HCT116 (cell line): ENCODE results near the gene MGA. TPM values are rescaled to one million over a fixed set of nuclear protein-coding genes. Genes with fewer than 3 reads are reported as not detected.

ENCODE experiments used
- ATAC-seq: fragments of 200-7000 bp; cut with Tn5 transposase; 2 replicates; pipeline ENCODE4 v1.9.1; 2020; ENCODE audit warnings: mild to moderate bottlenecking, moderate library complexity
- BruUV-seq: library from RNA; stranded (reverse); fragments of 400-500 nt; replicated peaks from 2 replicates; lab custom pipeline; 2021; lab: Mats Ljungman, UMichigan
- CTCF ChIA-PET: fragments of 300-600 bp; sonication (Branson Sonifier 250); formaldehyde crosslinking; loops from one replicate; lab custom pipeline; 2021; ENCODE audit warnings: antibody characterized with exemption; lab: Charles Lee
- POLR2A ChIA-PET: fragments of 300-600, 350-600 bp; sonication (Branson Sonifier 250); formaldehyde crosslinking; loops from one replicate; lab custom pipeline; 2021; ENCODE audit warnings: antibody characterized with exemption; lab: Charles Lee
- RAD21 ChIA-PET, 2 experiments: fragments of 300-600 bp; sonication (Branson Sonifier 250); formaldehyde crosslinking; loops; one replicate each; lab custom pipeline; 2023; ENCODE audit warnings: low total read pairs in 2 of 2; ENCODE audit not compliant: uncharacterized antibody in 2 of 2, unreplicated experiment in 2 of 2, low non-redundant PET in 1 of 2; lab: Charles Lee
- DNase-seq: peaks from one replicate; pipeline ENCODE4 v3.0.0-alpha.2; 2010; ENCODE audit warnings: low read depth, low spot score
- H2AFZ ChIP-seq: fragments of 200-600 bp; shearing (Covaris generic), sonication (generic); 2 replicates; pipeline ENCODE4 v1.6.1; 2017; ENCODE audit warnings: low read depth, mixed run types, mixed read lengths, antibody characterized with exemption, low read length; ENCODE audit not compliant: poor library complexity, severe bottlenecking
- H3K27ac ChIP-seq: 2 replicates; pipeline ENCODE4 v1.5.1; 2012; ENCODE audit warnings: low read depth, low read length
- H3K27me3 ChIP-seq: fragments of 200-600 bp; sonication (generic); 2 replicates; pipeline ENCODE4 v1.6.1; 2016; ENCODE audit warnings: mixed run types, low read length, mixed read lengths; ENCODE audit not compliant: insufficient read depth
- H3K36me3 ChIP-seq, 2 experiments: fragments of 200-500 bp in 1 of 2; fragments of 200-600 bp in 1 of 2; sonication (Bioruptor generic) in 1 of 2; sonication (generic) in 1 of 2; 2 replicates each; pipeline versions ENCODE4 v1.5.1 to v1.6.1; 2014 to 2016; ENCODE audit warnings: low read length in 2 of 2, inconsistent platforms in 1 of 2, mixed read lengths in 1 of 2, mixed run types in 1 of 2; ENCODE audit not compliant: insufficient read depth in 2 of 2, control insufficient read depth in 1 of 2
- H3K4me1 ChIP-seq, 2 experiments: fragments of 200-600 bp in 1 of 2; sonication (generic) in 1 of 2; 2 replicates each; pipeline versions ENCODE4 v1.5.1 to v1.6.1; 2012 to 2017; ENCODE audit warnings: low read length in 2 of 2, inconsistent platforms in 1 of 2, mild to moderate bottlenecking in 1 of 2, mixed read lengths in 1 of 2, mixed run types in 1 of 2, moderate library complexity in 1 of 2; ENCODE audit not compliant: insufficient read depth in 2 of 2, control insufficient read depth in 1 of 2
- H3K4me2 ChIP-seq: fragments of 200-600 bp; sonication (generic); 2 replicates; pipeline ENCODE4 v1.6.1; 2017; ENCODE audit warnings: mixed run types, low read length, mixed read lengths
- H3K4me3 ChIP-seq, 2 experiments: fragments of 200-600 bp in 1 of 2; sonication (generic) in 1 of 2; replicated peaks in 1 of 2; 2 replicates each; pipeline ENCODE4 v1.5.1; 2011 to 2016; ENCODE audit warnings: low read length in 2 of 2, control low read depth in 1 of 2, low read depth in 1 of 2, mild to moderate bottlenecking in 1 of 2, mixed read lengths in 1 of 2, mixed run types in 1 of 2
- H3K79me2 ChIP-seq: fragments of 200-600 bp; sonication (generic); 2 replicates; pipeline ENCODE4 v1.6.1; 2017; ENCODE audit warnings: mild to moderate bottlenecking, mixed run types, low read length, moderate library complexity, mixed read lengths; ENCODE audit not compliant: insufficient read depth
- H3K9ac ChIP-seq: fragments of 200-600 bp; sonication (generic); 2 replicates; pipeline ENCODE4 v1.6.1; 2016; ENCODE audit warnings: low read length, mixed read lengths
- H3K9me2 ChIP-seq: fragments of 200-600 bp; sonication (generic), shearing (Covaris generic); 2 replicates; pipeline ENCODE4 v1.6.1; 2017; ENCODE audit warnings: mixed run types, mild to moderate bottlenecking, moderate library complexity; ENCODE audit not compliant: insufficient read depth
- H3K9me3 ChIP-seq, 2 experiments: fragments of 200-500 bp in 1 of 2; fragments of 200-600 bp in 1 of 2; sonication (Bioruptor generic) in 1 of 2; sonication (generic) in 1 of 2; 2 replicates each; pipeline ENCODE4 v1.6.1; 2014 to 2017; ENCODE audit warnings: low read length in 2 of 2, mixed read lengths in 2 of 2, inconsistent platforms in 1 of 2, low read depth in 1 of 2, mild to moderate bottlenecking in 1 of 2, mixed run types in 1 of 2, moderate library complexity in 1 of 2; ENCODE audit not compliant: control insufficient read depth in 1 of 2, insufficient read depth in 1 of 2
- H4K20me1 ChIP-seq: fragments of 200-600 bp; sonication (generic), shearing (Covaris generic); 2 replicates; pipeline ENCODE4 v1.6.1; 2017; ENCODE audit warnings: mixed run types, mild to moderate bottlenecking, moderate library complexity; ENCODE audit not compliant: insufficient read depth
- CEBPB ChIP-seq: IDR thresholded peaks from 2 replicates; pipeline ENCODE4 v1.6.1; 2012; ENCODE audit warnings: low read depth
- EGR1 ChIP-seq: IDR thresholded peaks from 2 replicates; pipeline ENCODE4 v1.6.1; 2012; ENCODE audit warnings: low read depth
- EZH2 ChIP-seq: fragments of 200-600 bp; sonication (generic); IDR thresholded peaks from 2 replicates; pipeline ENCODE4 v1.6.1; 2017; ENCODE audit warnings: antibody characterized with exemption, mixed run types
- EZH2phosphoT487 ChIP-seq: fragments of 200-600 bp; IDR thresholded peaks from 2 replicates; pipeline ENCODE4 v1.6.1; 2018; ENCODE audit warnings: antibody characterized with exemption, borderline replicate concordance
- FOSL1 ChIP-seq: IDR thresholded peaks from 2 replicates; pipeline ENCODE4 v1.6.1; 2012; ENCODE audit warnings: low read depth
- JUND ChIP-seq: IDR thresholded peaks from 2 replicates; pipeline ENCODE4 v1.6.1; 2012
- RAD21 ChIP-seq: IDR thresholded peaks from 2 replicates; pipeline ENCODE4 v1.6.1; 2012; ENCODE audit warnings: low read depth, mild to moderate bottlenecking
- REST ChIP-seq: IDR thresholded peaks from 2 replicates; pipeline ENCODE4 v1.6.1; 2012; ENCODE audit warnings: low read depth
- SIN3A ChIP-seq: IDR thresholded peaks from 2 replicates; pipeline ENCODE4 v1.6.1; 2012; ENCODE audit warnings: low read depth
- SP1 ChIP-seq: IDR thresholded peaks from 2 replicates; pipeline ENCODE4 v1.6.1; 2012; ENCODE audit warnings: low read depth
- SRF ChIP-seq: IDR thresholded peaks from 2 replicates; pipeline ENCODE4 v1.6.1; 2012; ENCODE audit warnings: low read depth
- ZFX ChIP-seq: fragments of 450-650 bp; IDR thresholded peaks from 2 replicates; pipeline ENCODE4 v1.6.1; 2017
- intact Hi-C: fragments of 100-400 bp; cut with micrococcal nuclease; formaldehyde crosslinking; loops from 2 replicates; pipeline ENCODE4 v1.10.0; 2022
- total RNA-seq: library from RNA; stranded (reverse); gene quantifications from one replicate; pipeline ENCODE4 v1.2.1, GENCODE V29; 2021; ENCODE audit not compliant: unreplicated experiment
- TF ChIP-seq, protein P1 (sequence below), 3 experiments: fragments of 200-600 bp in 1 of 3; sonication (generic) in 1 of 3; IDR thresholded peaks in 2 of 3; conservative IDR thresholded peaks in 1 of 3; 2 replicates each; pipeline ENCODE4 v1.5.1; 2012 to 2017; ENCODE audit warnings: low read depth in 2 of 3, low read length in 2 of 3, antibody characterized with exemption in 1 of 3, borderline replicate concordance in 1 of 3, control low read depth in 1 of 3, mild to moderate bottlenecking in 1 of 3, mixed read lengths in 1 of 3, mixed run types in 1 of 3, moderate library complexity in 1 of 3; ENCODE audit not compliant: insufficient read depth in 1 of 3

Gene MGA
- total RNA-seq, 1 experiment from 2014 or later = 28.9 TPM

- intact Hi-C loops = no loop called here
- RAD21 ChIA-PET = no interaction called here
- H3K36me3 ChIP-seq = no peaks in the 10 kb centered on the region
- no TSS peak for BruUV-seq
- H3K27me3 ChIP-seq = no peaks in the 10 kb centered on the region
- no peak overlapping the region for H3K4me3 ChIP-seq
- TF ChIP-seq RAD21 = no peak
- TF ChIP-seq SIN3A = no peak
- no peak for TF ChIP-seq EGR1
- TF ChIP-seq EZH2 = no peak
- no peak for TF ChIP-seq FOSL1
- no peak for TF ChIP-seq JUND
- no peak for TF ChIP-seq REST
- no peak for TF ChIP-seq CEBPB
- TF ChIP-seq, protein P1, sequence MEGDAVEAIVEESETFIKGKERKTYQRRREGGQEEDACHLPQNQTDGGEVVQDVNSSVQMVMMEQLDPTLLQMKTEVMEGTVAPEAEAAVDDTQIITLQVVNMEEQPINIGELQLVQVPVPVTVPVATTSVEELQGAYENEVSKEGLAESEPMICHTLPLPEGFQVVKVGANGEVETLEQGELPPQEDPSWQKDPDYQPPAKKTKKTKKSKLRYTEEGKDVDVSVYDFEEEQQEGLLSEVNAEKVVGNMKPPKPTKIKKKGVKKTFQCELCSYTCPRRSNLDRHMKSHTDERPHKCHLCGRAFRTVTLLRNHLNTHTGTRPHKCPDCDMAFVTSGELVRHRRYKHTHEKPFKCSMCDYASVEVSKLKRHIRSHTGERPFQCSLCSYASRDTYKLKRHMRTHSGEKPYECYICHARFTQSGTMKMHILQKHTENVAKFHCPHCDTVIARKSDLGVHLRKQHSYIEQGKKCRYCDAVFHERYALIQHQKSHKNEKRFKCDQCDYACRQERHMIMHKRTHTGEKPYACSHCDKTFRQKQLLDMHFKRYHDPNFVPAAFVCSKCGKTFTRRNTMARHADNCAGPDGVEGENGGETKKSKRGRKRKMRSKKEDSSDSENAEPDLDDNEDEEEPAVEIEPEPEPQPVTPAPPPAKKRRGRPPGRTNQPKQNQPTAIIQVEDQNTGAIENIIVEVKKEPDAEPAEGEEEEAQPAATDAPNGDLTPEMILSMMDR (IDR thresholded peaks at IDR 0.05 in 2 of 3, conservative IDR thresholded peaks at IDR 0.05 in 1 of 3; ENCODE audit: borderline replicate concordance in 1 of 3, insufficient read depth in 1 of 3, low read depth in 2 of 3, low read length in 2 of 3) = no peak
- no peak for TF ChIP-seq SP1
- TF ChIP-seq ZFX = no peak
- no peak for TF ChIP-seq SRF
- TF ChIP-seq EZH2phosphoT487 = no peak
- H3K9ac ChIP-seq = no peak overlapping the region
- DNase-seq (no peak), ATAC-seq (no peak)
- H4K20me1 ChIP-seq = no peaks in the 10 kb centered on the region; the same call in 1 of the 2 replicates
- CTCF ChIA-PET = no interaction called here
- peaks cover 32% of the 10 kb centered on the region; the same call in 1 of the 2 replicates for H3K79me2 ChIP-seq
- no peak overlapping the region for H3K4me2 ChIP-seq
- no peak overlapping the region for H2AFZ ChIP-seq
- POLR2A ChIA-PET = interaction anchor here (1.6 kb wide), 1 partner anchor 13 kb away, joined by 3 read pairs; no protein-coding TSS in a partner anchor
- no peaks in the 10 kb centered on the region for H3K9me2 ChIP-seq
- H3K27ac ChIP-seq = no peak overlapping the region
- no peaks in the 10 kb centered on the region for H3K9me3 ChIP-seq
- H3K4me1 ChIP-seq = peaks cover 10 to 30% of the 10 kb centered on the region in 2 experiments
These were observed 118.3 kb downstream of the MGA start for GRCh38 chr15:41778521-41778920.
